Bronchial epithelial cell (primary cell): ENCODE data around the gene CEP131. TPM values are rescaled to one million over a fixed set of nuclear protein-coding genes. Genes with fewer than 3 reads are reported as not detected.

ENCODE experiments used
- DNase-seq: peaks from one replicate; pipeline ENCODE4 v3.0.0-alpha.2; 2010; ENCODE audit warnings: low read depth
- FAIRE-seq: peaks from 2 replicates; lab custom pipeline; 2011; peaks lifted over from hg19 to GRCh38; lab: Jason Lieb, UNC
- H3K27me3 ChIP-seq: 2 replicates; pipeline ENCODE4 v1.5.1; 2011; ENCODE audit warnings: low read length; ENCODE audit not compliant: control insufficient read depth, insufficient read depth
- H3K36me3 ChIP-seq: 2 replicates; pipeline ENCODE4 v1.5.1; 2011; ENCODE audit warnings: low read length; ENCODE audit not compliant: control insufficient read depth, insufficient read depth
- H3K4me3 ChIP-seq: 2 replicates; pipeline ENCODE4 v1.5.1; 2011; ENCODE audit warnings: mild to moderate bottlenecking, low read depth, low read length, control low read depth
- total RNA-seq: library from RNA; depleted of rRNA; stranded (reverse); fragments of >200 nt; gene quantifications from 2 replicates; pipeline ENCODE4 v1.2.1, GENCODE V29; 2014
- TF ChIP-seq, protein P1 (sequence below): IDR thresholded peaks from 2 replicates; pipeline ENCODE4 v1.5.1; 2011; ENCODE audit warnings: mild to moderate bottlenecking, moderate library complexity, low read length, control low read depth, inconsistent platforms; ENCODE audit not compliant: insufficient read depth, severe bottlenecking

CEP131 gene
- total RNA-seq, 1 donor from 2014 or later = 9.2 TPM

DNA sequence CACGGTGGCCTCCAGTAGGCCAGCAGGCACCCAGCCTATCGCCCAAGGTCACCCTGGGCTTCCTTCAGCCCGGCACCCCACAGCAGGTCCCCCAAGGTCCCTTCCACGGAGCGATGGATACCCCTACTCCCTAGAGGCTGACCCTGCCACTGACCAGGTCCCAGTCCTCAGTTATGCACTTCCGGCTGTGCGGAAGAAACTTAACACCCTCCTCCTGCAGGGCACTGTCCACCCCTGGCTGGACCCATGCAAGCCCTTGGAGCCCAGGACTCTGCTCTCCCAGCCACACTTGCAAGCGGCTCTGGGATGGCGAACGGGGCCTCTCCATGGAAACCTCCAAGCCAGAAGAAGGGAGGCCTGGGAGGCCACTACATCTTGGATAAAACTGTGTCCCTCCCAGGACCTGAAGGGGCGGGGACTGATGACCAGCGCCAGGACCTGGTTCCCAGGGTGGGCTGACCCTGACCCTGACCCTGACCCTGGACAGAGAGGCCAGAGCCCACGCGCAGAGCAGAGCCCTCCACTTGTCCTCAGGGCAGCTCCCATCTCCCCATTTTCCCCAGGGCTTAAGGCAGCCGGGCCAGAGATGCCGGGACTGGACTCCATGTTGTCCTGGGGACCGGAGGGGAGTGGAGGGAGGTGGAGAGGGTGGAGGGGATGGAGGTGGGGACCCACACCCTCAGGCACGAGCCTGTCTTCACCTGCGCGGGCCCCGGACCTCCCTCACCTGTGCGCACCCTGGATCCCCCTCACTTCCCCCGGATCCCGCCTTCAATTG, 734 bp downstream of the CEP131 start:
- TF ChIP-seq, protein P1, sequence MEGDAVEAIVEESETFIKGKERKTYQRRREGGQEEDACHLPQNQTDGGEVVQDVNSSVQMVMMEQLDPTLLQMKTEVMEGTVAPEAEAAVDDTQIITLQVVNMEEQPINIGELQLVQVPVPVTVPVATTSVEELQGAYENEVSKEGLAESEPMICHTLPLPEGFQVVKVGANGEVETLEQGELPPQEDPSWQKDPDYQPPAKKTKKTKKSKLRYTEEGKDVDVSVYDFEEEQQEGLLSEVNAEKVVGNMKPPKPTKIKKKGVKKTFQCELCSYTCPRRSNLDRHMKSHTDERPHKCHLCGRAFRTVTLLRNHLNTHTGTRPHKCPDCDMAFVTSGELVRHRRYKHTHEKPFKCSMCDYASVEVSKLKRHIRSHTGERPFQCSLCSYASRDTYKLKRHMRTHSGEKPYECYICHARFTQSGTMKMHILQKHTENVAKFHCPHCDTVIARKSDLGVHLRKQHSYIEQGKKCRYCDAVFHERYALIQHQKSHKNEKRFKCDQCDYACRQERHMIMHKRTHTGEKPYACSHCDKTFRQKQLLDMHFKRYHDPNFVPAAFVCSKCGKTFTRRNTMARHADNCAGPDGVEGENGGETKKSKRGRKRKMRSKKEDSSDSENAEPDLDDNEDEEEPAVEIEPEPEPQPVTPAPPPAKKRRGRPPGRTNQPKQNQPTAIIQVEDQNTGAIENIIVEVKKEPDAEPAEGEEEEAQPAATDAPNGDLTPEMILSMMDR = no peak
- Histone ChIP-seq H3K27me3 (no peaks in the 10 kb centered on the region), H3K4me3 (peak overlapping the region; percentile 75), H3K36me3 (no peaks in the 10 kb centered on the region)
- no peak for DNase-seq
- FAIRE-seq = no peak

DNA sequence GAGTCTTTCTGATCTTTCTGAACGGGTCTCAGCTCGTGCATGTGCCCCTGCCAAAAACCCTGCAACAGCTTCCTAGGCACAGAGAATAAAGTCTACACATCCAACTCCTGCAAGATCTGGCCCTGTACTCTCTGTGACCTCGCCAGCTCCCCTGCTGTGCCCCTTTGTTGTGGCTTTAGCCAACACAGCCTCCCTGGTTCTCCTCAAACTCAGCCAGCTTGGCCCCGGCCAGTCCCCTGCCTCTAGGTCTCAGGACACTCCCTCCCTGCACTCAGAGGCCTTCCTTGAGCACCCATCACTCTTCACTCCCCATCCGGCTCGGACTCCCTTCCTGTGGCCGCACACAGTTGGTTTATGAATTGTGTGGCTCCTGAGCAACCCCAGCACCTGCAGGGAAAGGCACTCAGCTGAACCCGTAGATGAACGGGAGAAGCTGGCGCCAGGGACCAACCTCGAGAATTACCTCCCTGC, 1.4 kb downstream of the CEP131 start:
- Histone ChIP-seq H3K4me3 (no peak overlapping the region), H3K27me3 (no peaks in the 10 kb centered on the region), H3K36me3 (peaks cover 2% of the 10 kb centered on the region)
- TF ChIP-seq, protein P1 = no peak
- DNase-seq (no peak), FAIRE-seq (no peak)

DNA sequence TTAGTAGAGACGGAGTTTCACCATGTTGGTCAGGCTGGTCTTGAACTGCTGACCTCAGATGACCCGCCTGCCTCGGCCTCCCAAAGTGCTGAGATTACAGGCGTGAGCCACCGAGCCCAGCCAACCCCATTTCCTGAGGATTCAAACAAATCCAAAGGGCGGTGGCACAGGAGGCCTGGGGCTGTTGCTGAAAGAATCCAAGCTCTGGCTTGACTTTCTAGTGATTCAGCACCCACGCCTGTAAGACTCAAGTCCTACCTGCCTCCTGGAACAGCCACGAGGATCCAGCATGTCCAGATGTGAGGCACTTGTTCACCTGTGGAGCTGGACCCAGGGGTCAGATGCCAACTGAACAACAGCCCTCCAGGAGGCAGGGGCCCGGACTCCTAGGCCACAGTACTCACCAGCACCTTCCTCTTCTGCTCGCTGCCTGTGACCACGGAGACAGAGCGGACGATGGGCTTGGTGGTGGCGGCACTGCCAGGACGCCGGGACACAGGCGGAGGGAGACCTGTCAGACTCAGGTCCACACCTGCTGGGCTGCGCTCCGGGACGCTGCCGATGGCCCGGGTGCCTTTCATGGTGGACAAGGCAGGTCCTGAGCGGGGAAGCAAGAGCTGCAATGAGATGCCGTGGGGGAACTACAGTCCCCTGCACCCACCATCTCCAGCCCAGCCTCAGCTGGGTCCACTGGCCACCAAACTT, 3.1 kb downstream of the CEP131 start:
- H3K36me3 ChIP-seq = peaks cover 2% of the 10 kb centered on the region
- no peaks in the 10 kb centered on the region for H3K27me3 ChIP-seq
- DNase-seq (peak; percentile 45), FAIRE-seq (no peak)
- TF ChIP-seq, protein P1 = no peak
- no peak overlapping the region for H3K4me3 ChIP-seq

DNA sequence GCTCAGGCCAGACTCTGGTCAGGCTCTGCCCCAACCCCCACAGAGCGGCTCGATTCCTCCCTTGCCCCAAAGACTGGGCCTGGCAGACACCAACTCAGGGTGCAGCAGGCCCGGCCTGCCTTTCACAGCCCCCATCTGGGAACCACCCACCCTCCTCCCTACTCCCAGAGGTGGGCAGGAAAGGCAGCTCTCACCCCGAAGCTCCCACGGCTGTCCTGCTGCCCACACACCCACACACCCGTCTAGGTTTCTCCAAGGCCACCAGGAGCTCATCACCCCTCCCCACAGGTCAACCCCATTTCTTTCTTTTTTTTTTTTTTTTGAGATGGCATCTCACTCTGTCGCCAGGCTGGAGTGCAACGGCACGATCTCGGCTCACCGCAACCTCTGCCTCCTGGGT, 3.8 kb downstream of the CEP131 start:
- no peak for FAIRE-seq

DNA sequence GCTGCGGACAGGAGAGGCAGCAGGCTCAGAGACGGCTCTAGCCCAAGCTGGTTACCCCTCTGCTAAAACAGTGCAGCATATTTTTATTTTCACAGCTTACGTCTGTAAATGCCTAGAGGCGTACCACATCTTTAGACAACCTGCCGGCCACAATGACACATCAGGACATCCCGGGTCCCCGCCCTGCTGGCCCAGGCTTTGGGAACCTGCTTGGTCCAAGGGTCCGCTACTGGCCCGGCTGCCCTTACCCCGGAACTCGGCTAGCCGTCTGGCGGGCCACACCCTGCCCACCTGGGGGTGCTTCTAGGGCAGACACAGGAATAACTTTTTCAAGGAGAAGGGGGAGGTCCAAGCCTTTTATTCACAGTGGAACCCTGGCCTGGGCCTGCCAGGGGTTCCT, 4.3 kb downstream of the CEP131 start:
- TF ChIP-seq, protein P1 = no peak
- no peak overlapping the region for H3K4me3 ChIP-seq
- DNase-seq = no peak
- H3K27me3 ChIP-seq = no peaks in the 10 kb centered on the region
- no peak for FAIRE-seq
- peaks cover 2% of the 10 kb centered on the region for H3K36me3 ChIP-seq

More for the DNA sequence above, 3.8 kb downstream of the CEP131 start:
- TF ChIP-seq, protein P1 = no peak
- no peak overlapping the region for H3K4me3 ChIP-seq
- DNase-seq = no peak
- H3K27me3 ChIP-seq = no peaks in the 10 kb centered on the region
- peaks cover 2% of the 10 kb centered on the region for H3K36me3 ChIP-seq
